Right cardiac atrium (tissue), 5 donors: ENCODE data around the gene PI4KB. TPM values are rescaled to one million over a fixed set of nuclear protein-coding genes. Genes with fewer than 3 reads are reported as not detected.

Experiments
- ATAC-seq, 2 donors: fragments of 200-7000 bp; cut with Tn5 transposase; one replicate each; pipeline versions ENCODE4 v1.8.0 to v1.9.1; 2020; ENCODE audit warnings: moderate library complexity in 2 of 2, mild to moderate bottlenecking in 1 of 2
- DNase-seq, 3 donors: peaks; one replicate each; pipeline ENCODE4 v3.0.0-alpha.2; 2020
- H3K27ac ChIP-seq: one replicate; pipeline ENCODE4 v1.5.1; 2013; ENCODE audit warnings: mild to moderate bottlenecking, low read length, control low read depth, moderate library complexity
- H3K27me3 ChIP-seq: one replicate; pipeline ENCODE4 v1.6.1; 2013; ENCODE audit not compliant: control insufficient read depth, insufficient read depth
- H3K4me1 ChIP-seq: one replicate; pipeline ENCODE4 v1.6.1; 2013; ENCODE audit warnings: low read length; ENCODE audit not compliant: control insufficient read depth, insufficient read depth
- H3K4me3 ChIP-seq: one replicate; pipeline ENCODE4 v1.5.1; 2013; ENCODE audit warnings: low read length, control low read depth
- H3K9me3 ChIP-seq: one replicate; pipeline ENCODE4 v1.6.1; 2013; ENCODE audit warnings: low read length; ENCODE audit not compliant: control insufficient read depth
- WGBS: extraction: QIAGEN DNeasy Blood & Tissue Kit; methylation state at CpG from one replicate; pipeline ENCODE4 v1.1.7; 2013; 5-methylcytosine and 5-hydroxymethylcytosine counted together
- intact Hi-C, 4 donors: fragments of 100-400 bp; cut with DNase I; formaldehyde crosslinking; loops; one replicate each; pipeline versions ENCODE4 v1.11.0 to v1.14.0; 2022 to 2023
- polyA plus RNA-seq: library from polyadenylated mRNA; stranded (reverse); fragments of 200-250 nt; gene quantifications from one replicate; pipeline ENCODE4 v1.2.3, GENCODE V29; 2013
- total RNA-seq, 4 donors: library from RNA; stranded (reverse); fragmentation: NEBNext Ultra II Directional; extraction: Animal tissue kit (Norgen Biotek cat#: 25700); gene quantifications; one replicate each; pipeline ENCODE4 v1.2.1, GENCODE V29; 2021
- donor health status: healthy with polysubstance abuse.
- donor health status: DM: no; HTN: yes; CAD: no.
- donor health status: DM: no; HTN: no; CAD: no.
- donor health status: DM: no; HTN: yes; CAD: no; lungs with severe emphysema.
- donor health status: DM: yes; HTN: yes; CAD: no.

The PI4KB gene
- total and polyA plus RNA-seq, 5 donors, result 31.0 to 62.0 (median 49.2) TPM

- intact Hi-C loops, result no loop called here
- WGBS, result 84% methylated on average over 5 of the region's 5 CpGs
- H3K4me3 ChIP-seq, result no peak overlapping the region
- no peaks in the 10 kb centered on the region for H3K9me3 ChIP-seq
- DNase-seq, result no peak
- no peaks in the 10 kb centered on the region for H3K27me3 ChIP-seq
- no peak overlapping the region for H3K27ac ChIP-seq
- no peak for ATAC-seq
- no peaks in the 10 kb centered on the region for H3K4me1 ChIP-seq
Observed at GRCh38 chr1:151243683-151244216, 83.5 kb downstream of the PI4KB start.

GRCh38 chr1:151242442-151242841 is 84.8 kb downstream of the PI4KB start:
- 94% methylated on average over 2 of the region's 2 CpGs for WGBS
- DNase-seq (no peak), ATAC-seq (no peak)
- H3K9me3 ChIP-seq, result no peaks in the 10 kb centered on the region
- intact Hi-C loops, result no loop called here
- H3K4me3 ChIP-seq, result no peak overlapping the region
- no peaks in the 10 kb centered on the region for H3K27me3 ChIP-seq
- no peak overlapping the region for H3K27ac ChIP-seq
- H3K4me1 ChIP-seq, result no peaks in the 10 kb centered on the region

Other genes with a start within 250 kb of the PI4KB start
- 10 to 100 TPM; 23.7 to 70.5 (median 53.3) TPM for gene SEMA6C, start 180.8 kb downstream of the PI4KB start, total RNA-seq
- gene SEMA6C, start 180.8 kb downstream of the PI4KB start, polyA plus RNA-seq, result 58.3 TPM
- gene TNFAIP8L2, start 170.8 kb downstream of the PI4KB start, total RNA-seq, result 1 to 10 TPM; 1.8 to 3.7 (median 2.3) TPM
- 2.1 TPM for gene TNFAIP8L2, start 170.8 kb downstream of the PI4KB start, polyA plus RNA-seq
- 10 to 100 TPM in 3 of 4 donors, 1 to 10 TPM in 1; 8.5 to 16.5 (median 15.6) TPM for gene LYSMD1, start 161.5 kb downstream of the PI4KB start, total RNA-seq
- 9.9 TPM for gene LYSMD1, start 161.5 kb downstream of the PI4KB start, polyA plus RNA-seq
- 10 to 100 TPM; 18.3 to 25.6 (median 21.5) TPM for gene SCNM1, start 161.3 kb downstream of the PI4KB start, total RNA-seq
- 23.7 TPM for gene SCNM1, start 161.3 kb downstream of the PI4KB start, polyA plus RNA-seq
- gene TMOD4, start 151.4 kb downstream of the PI4KB start, total RNA-seq, result not detected
- gene TMOD4, start 151.4 kb downstream of the PI4KB start, polyA plus RNA-seq, result 0.20 TPM
- 10 to 100 TPM; 40.0 to 52.3 (median 41.7) TPM for gene VPS72, start 137.2 kb downstream of the PI4KB start, total RNA-seq
- 37.3 TPM for gene VPS72, start 137.2 kb downstream of the PI4KB start, polyA plus RNA-seq
- 10 to 100 TPM; 33.7 to 50.7 (median 38.2) TPM for gene PIP5K1A, start 128.9 kb downstream of the PI4KB start, total RNA-seq
- gene PIP5K1A, start 128.9 kb downstream of the PI4KB start, polyA plus RNA-seq, result 20.4 TPM
- 100 to 1,000 TPM; 134 to 163 (median 144) TPM for gene PSMD4, start 72.7 kb downstream of the PI4KB start, total RNA-seq
- gene PSMD4, start 72.7 kb downstream of the PI4KB start, polyA plus RNA-seq, result 152 TPM
- gene ZNF687, start 45.1 kb downstream of the PI4KB start, total RNA-seq, result 10 to 100 TPM; 12.4 to 15.0 (median 13.2) TPM
- 8.6 TPM for gene ZNF687, start 45.1 kb downstream of the PI4KB start, polyA plus RNA-seq
- 10 to 100 TPM; 20.3 to 23.1 (median 21.6) TPM for gene RFX5, start 19.8 kb upstream of the PI4KB start, total RNA-seq
- 13.7 TPM for gene RFX5, start 19.8 kb upstream of the PI4KB start, polyA plus RNA-seq
- 10 to 100 TPM; 31.1 to 65.9 (median 58.5) TPM for gene SELENBP1, start 45.3 kb upstream of the PI4KB start, total RNA-seq
- 48.5 TPM for gene SELENBP1, start 45.3 kb upstream of the PI4KB start, polyA plus RNA-seq
- 100 to 1,000 TPM; 171 to 204 (median 188) TPM for gene PSMB4, start 72.2 kb upstream of the PI4KB start, total RNA-seq
- 344 TPM for gene PSMB4, start 72.2 kb upstream of the PI4KB start, polyA plus RNA-seq
- gene POGZ, start 132.1 kb upstream of the PI4KB start, total RNA-seq, result 10 to 100 TPM; 50.4 to 60.4 (median 52.2) TPM
- 21.8 TPM for gene POGZ, start 132.1 kb upstream of the PI4KB start, polyA plus RNA-seq
- under 1 TPM; 0.32 to 0.77 (median 0.62) TPM for gene CGN, start 184.0 kb upstream of the PI4KB start, total RNA-seq
- gene CGN, start 184.0 kb upstream of the PI4KB start, polyA plus RNA-seq, result 0.18 TPM
- gene TUFT1, start 212.9 kb upstream of the PI4KB start, total RNA-seq, result 1 to 10 TPM; 3.5 to 5.4 (median 4.5) TPM
- 3.5 TPM for gene TUFT1, start 212.9 kb upstream of the PI4KB start, polyA plus RNA-seq